SK-N-SH treated with all-trans-retinoic acid at 6 μM for 48 hours (cell line): ENCODE results near the gene CENPF.

ENCODE experiments used
- ATAC-seq: fragments of 200-7000 bp; cut with Tn5 transposase; 3 replicates; pipeline ENCODE4 v1.9.1; 2020; ENCODE audit warnings: mild to moderate bottlenecking, moderate library complexity
- ARNTL ChIP-seq: fragments of 450-650 bp; formaldehyde crosslinking; IDR thresholded peaks from 2 replicates; pipeline ENCODE4 v1.5.0; 2020; ENCODE audit warnings: low read depth, mild to moderate bottlenecking, moderate library complexity, borderline replicate concordance
- BACH2 ChIP-seq: fragments of 250-450 bp; sonication (Bioruptor Pico); IDR thresholded peaks from 2 replicates; pipeline ENCODE4 v1.9.0; 2021; ENCODE audit warnings: mild to moderate bottlenecking, borderline replicate concordance
- CSDC2 ChIP-seq: fragments of 250-450 bp; sonication (Bioruptor Pico); IDR thresholded peaks from 2 replicates; pipeline ENCODE4 v1.5.0; 2020; ENCODE audit warnings: mild to moderate bottlenecking, moderate library complexity
- GLIS3 ChIP-seq: fragments of 250-450 bp; sonication (Bioruptor Pico); IDR thresholded peaks from 2 replicates; pipeline ENCODE4 v1.5.0; 2020; ENCODE audit warnings: mild to moderate bottlenecking, moderate library complexity
- ISL1 ChIP-seq: fragments of 250-450 bp; sonication (Bioruptor Pico); IDR thresholded peaks from 2 replicates; pipeline ENCODE4 v2.1.2; 2022; ENCODE audit warnings: mild to moderate bottlenecking, moderate library complexity
- OSR1 ChIP-seq: fragments of 250-450 bp; sonication (Bioruptor Pico); IDR thresholded peaks from 2 replicates; pipeline ENCODE4 v1.8.0; 2022; ENCODE audit warnings: moderate library complexity, mild to moderate bottlenecking, inconsistent platforms
- PPARA ChIP-seq: fragments of 250-450 bp; sonication (Bioruptor Pico); IDR thresholded peaks from 2 replicates; pipeline ENCODE4 v1.5.0; 2020; ENCODE audit warnings: mild to moderate bottlenecking, borderline replicate concordance
- SNAI2 ChIP-seq: fragments of 250-450 bp; sonication (Bioruptor Pico); IDR thresholded peaks from 2 replicates; pipeline ENCODE4 v1.5.0; 2020; ENCODE audit warnings: mild to moderate bottlenecking, moderate library complexity
- TCF4 ChIP-seq: fragments of 250-450 bp; sonication (Bioruptor Pico); IDR thresholded peaks from 2 replicates; pipeline ENCODE4 v1.8.0; 2021; ENCODE audit warnings: mild to moderate bottlenecking, moderate library complexity, borderline replicate concordance
- ZC3H10 ChIP-seq: fragments of 250-450 bp; sonication (Bioruptor Pico); IDR thresholded peaks from 2 replicates; pipeline ENCODE4 v1.5.1; 2021; ENCODE audit warnings: mild to moderate bottlenecking, moderate library complexity
- ZFP3 ChIP-seq: fragments of 250-450 bp; sonication (Bioruptor Pico); IDR thresholded peaks from 2 replicates; pipeline ENCODE4 v1.5.0; 2020; ENCODE audit warnings: mild to moderate bottlenecking, moderate library complexity
- ZNF565 ChIP-seq: fragments of 450-650 bp; formaldehyde crosslinking; conservative IDR thresholded peaks from 2 replicates; pipeline ENCODE4 v1.5.0; 2020; ENCODE audit warnings: low read depth, mild to moderate bottlenecking, moderate library complexity
- ZNF8 ChIP-seq: fragments of 450-650 bp; formaldehyde crosslinking; IDR thresholded peaks from 2 replicates; pipeline ENCODE4 v1.5.0; 2020; ENCODE audit warnings: mild to moderate bottlenecking, moderate library complexity
- TF ChIP-seq, protein P1 (sequence below): fragments of 250-450 bp; sonication (Bioruptor Pico); IDR thresholded peaks from 2 replicates; pipeline ENCODE4 v1.5.1; 2020; ENCODE audit warnings: low read depth, mild to moderate bottlenecking, moderate library complexity
- TF ChIP-seq, protein P2 (sequence below): fragments of 250-450 bp; sonication (Bioruptor Pico); IDR thresholded peaks from 2 replicates; pipeline ENCODE4 v1.8.0; 2020; ENCODE audit warnings: mild to moderate bottlenecking, moderate library complexity, borderline replicate concordance
- TF ChIP-seq, protein P3 (sequence below): fragments of 250-450 bp; sonication (Bioruptor Pico); IDR thresholded peaks from 2 replicates; pipeline ENCODE4 v1.8.0; 2021; ENCODE audit warnings: low read depth, mild to moderate bottlenecking, moderate library complexity, borderline replicate concordance
- TF ChIP-seq, protein P4 (sequence below): fragments of 250-450 bp; sonication (Bioruptor Pico); IDR thresholded peaks from 2 replicates; pipeline ENCODE4 v1.5.1; 2021; ENCODE audit warnings: mild to moderate bottlenecking, moderate library complexity
- TF ChIP-seq, protein P5 (sequence below): fragments of 250-450 bp; sonication (Bioruptor Pico); IDR thresholded peaks from 2 replicates; pipeline ENCODE4 v1.5.0; 2020; ENCODE audit warnings: mild to moderate bottlenecking, moderate library complexity

CENPF gene

DNA sequence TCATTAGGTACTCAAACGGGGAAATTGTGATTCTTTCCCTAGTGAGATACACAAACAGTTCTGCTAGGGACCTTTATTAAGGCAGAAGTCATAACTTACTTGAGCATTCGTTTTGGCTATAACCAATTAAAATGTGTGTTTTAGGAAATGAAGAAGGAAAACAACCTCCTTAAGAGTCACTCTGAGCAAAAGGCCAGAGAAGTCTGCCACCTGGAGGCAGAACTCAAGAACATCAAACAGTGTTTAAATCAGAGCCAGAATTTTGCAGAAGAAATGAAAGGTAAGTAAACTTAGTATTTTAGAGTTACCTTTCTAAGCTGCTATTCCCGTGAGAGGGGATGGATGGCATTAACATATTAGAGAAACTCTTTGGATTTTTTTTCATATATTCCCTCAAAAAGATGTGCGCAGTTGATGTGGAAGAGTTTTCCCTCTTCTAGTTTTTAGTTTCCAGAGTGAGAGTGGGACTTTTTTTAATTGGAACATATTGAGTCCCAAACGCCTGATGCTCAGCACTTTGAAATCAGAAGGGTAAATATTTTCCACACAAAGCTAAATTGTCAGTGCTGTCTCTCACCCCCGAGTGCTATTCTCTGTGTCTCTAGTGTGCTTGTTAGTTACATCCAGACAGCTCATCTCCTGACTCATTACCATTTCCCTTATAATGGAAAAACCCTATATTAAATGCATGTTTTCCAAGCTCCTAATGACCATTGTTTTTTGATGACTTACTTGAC, 34.9 kb downstream of the CENPF start:
- 0 out of 2 replicates have a peak, but pooled peaks have one; percentile 1 for TF ChIP-seq OSR1 (CRISPR knock-in tag)
- no peak for TF ChIP-seq CSDC2 (CRISPR knock-in tag)
- peak; percentile 90 for ATAC-seq

DNA sequence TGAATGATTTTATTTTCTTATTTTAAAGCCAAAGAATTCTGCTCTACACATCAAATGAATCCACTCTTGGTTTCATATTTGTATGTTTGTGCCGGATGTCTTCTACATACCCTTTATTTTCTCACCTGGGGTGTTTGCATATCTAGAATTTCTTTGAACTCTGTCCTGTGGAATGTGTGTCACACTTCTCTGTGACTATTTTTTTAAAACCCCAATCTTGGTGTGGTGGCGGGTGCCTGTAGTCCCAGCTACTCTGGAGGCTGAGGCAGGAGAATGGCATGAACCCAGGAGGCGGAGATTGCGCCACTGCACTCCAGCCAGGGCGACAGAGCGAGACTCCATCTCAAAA, 35.4 kb downstream of the CENPF start:
- no peak for ATAC-seq
- TF ChIP-seq ISL1 (CRISPR knock-in tag) (no peak), ZNF8 (no peak), ZNF565 (no peak), BACH2 (CRISPR knock-in tag) (no peak), GLIS3 (CRISPR knock-in tag) (no peak), ARNTL (CRISPR knock-in tag) (no peak), ZC3H10 (no peak)
- TF ChIP-seq, protein P1, sequence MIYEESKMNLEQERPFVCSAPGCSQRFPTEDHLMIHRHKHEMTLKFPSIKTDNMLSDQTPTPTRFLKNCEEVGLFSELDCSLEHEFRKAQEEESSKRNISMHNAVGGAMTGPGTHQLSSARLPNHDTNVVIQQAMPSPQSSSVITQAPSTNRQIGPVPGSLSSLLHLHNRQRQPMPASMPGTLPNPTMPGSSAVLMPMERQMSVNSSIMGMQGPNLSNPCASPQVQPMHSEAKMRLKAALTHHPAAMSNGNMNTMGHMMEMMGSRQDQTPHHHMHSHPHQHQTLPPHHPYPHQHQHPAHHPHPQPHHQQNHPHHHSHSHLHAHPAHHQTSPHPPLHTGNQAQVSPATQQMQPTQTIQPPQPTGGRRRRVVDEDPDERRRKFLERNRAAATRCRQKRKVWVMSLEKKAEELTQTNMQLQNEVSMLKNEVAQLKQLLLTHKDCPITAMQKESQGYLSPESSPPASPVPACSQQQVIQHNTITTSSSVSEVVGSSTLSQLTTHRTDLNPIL, result no peak
- TF ChIP-seq, protein P2, sequence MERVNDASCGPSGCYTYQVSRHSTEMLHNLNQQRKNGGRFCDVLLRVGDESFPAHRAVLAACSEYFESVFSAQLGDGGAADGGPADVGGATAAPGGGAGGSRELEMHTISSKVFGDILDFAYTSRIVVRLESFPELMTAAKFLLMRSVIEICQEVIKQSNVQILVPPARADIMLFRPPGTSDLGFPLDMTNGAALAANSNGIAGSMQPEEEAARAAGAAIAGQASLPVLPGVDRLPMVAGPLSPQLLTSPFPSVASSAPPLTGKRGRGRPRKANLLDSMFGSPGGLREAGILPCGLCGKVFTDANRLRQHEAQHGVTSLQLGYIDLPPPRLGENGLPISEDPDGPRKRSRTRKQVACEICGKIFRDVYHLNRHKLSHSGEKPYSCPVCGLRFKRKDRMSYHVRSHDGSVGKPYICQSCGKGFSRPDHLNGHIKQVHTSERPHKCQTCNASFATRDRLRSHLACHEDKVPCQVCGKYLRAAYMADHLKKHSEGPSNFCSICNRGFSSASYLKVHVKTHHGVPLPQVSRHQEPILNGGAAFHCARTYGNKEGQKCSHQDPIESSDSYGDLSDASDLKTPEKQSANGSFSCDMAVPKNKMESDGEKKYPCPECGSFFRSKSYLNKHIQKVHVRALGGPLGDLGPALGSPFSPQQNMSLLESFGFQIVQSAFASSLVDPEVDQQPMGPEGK, result no peak

DNA sequence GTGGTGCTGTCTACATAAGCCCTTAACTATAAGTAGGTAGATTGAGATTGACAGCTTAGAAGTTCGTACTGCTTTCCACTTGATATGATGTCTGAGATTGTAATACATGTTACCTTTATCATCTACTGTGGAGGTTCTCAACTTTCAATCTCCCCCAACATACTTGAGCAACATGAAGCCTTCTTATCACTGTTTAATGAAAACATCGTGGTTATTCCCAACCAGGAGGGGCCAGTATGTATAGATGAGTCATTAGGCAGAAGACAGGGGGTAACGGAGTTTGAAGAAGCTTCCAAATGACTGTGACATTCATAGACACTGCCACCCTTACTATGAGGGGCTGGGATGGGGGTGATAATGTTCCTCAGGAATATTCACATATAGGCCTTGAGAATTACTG, 36.0 kb downstream of the CENPF start:
- ATAC-seq, result no peak
- TF ChIP-seq PPARA (CRISPR knock-in tag), result no peak
- TF ChIP-seq, protein P3, sequence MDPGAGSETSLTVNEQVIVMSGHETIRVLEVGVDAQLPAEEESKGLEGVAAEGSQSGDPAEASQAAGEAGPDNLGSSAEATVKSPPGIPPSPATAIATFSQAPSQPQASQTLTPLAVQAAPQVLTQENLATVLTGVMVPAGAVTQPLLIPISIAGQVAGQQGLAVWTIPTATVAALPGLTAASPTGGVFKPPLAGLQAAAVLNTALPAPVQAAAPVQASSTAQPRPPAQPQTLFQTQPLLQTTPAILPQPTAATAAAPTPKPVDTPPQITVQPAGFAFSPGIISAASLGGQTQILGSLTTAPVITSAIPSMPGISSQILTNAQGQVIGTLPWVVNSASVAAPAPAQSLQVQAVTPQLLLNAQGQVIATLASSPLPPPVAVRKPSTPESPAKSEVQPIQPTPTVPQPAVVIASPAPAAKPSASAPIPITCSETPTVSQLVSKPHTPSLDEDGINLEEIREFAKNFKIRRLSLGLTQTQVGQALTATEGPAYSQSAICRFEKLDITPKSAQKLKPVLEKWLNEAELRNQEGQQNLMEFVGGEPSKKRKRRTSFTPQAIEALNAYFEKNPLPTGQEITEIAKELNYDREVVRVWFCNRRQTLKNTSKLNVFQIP (CRISPR knock-in tag), result no peak
- no peak for TF ChIP-seq ZFP3
- no peak for TF ChIP-seq ZNF8
- no peak for TF ChIP-seq ZNF565
- no peak for TF ChIP-seq TCF4 (CRISPR knock-in tag)
- no peak for TF ChIP-seq SNAI2 (CRISPR knock-in tag)
- no peak for TF ChIP-seq GLIS3 (CRISPR knock-in tag)
- TF ChIP-seq, protein P4, sequence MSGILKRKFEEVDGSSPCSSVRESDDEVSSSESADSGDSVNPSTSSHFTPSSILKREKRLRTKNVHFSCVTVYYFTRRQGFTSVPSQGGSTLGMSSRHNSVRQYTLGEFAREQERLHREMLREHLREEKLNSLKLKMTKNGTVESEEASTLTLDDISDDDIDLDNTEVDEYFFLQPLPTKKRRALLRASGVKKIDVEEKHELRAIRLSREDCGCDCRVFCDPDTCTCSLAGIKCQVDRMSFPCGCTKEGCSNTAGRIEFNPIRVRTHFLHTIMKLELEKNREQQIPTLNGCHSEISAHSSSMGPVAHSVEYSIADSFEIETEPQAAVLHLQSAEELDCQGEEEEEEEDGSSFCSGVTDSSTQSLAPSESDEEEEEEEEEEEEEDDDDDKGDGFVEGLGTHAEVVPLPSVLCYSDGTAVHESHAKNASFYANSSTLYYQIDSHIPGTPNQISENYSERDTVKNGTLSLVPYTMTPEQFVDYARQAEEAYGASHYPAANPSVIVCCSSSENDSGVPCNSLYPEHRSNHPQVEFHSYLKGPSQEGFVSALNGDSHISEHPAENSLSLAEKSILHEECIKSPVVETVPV (CRISPR knock-in tag), result no peak
- TF ChIP-seq ZC3H10, result no peak
- no peak for TF ChIP-seq CSDC2 (CRISPR knock-in tag)
- TF ChIP-seq, protein P5, sequence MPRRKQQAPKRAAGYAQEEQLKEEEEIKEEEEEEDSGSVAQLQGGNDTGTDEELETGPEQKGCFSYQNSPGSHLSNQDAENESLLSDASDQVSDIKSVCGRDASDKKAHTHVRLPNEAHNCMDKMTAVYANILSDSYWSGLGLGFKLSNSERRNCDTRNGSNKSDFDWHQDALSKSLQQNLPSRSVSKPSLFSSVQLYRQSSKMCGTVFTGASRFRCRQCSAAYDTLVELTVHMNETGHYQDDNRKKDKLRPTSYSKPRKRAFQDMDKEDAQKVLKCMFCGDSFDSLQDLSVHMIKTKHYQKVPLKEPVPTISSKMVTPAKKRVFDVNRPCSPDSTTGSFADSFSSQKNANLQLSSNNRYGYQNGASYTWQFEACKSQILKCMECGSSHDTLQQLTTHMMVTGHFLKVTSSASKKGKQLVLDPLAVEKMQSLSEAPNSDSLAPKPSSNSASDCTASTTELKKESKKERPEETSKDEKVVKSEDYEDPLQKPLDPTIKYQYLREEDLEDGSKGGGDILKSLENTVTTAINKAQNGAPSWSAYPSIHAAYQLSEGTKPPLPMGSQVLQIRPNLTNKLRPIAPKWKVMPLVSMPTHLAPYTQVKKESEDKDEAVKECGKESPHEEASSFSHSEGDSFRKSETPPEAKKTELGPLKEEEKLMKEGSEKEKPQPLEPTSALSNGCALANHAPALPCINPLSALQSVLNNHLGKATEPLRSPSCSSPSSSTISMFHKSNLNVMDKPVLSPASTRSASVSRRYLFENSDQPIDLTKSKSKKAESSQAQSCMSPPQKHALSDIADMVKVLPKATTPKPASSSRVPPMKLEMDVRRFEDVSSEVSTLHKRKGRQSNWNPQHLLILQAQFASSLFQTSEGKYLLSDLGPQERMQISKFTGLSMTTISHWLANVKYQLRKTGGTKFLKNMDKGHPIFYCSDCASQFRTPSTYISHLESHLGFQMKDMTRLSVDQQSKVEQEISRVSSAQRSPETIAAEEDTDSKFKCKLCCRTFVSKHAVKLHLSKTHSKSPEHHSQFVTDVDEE (CRISPR knock-in tag), result no peak
- TF ChIP-seq, protein P2, result no peak
